ENCODE measurements around the gene BCL7B. TPM values are rescaled to one million over a fixed set of nuclear protein-coding genes. Genes with fewer than 3 reads are reported as not detected.
A peak's percentile ranks its signal among the peaks of the same experiment; 100 is the strongest.

BCL7B gene
- total and polyA plus RNA-seq, 2 of the 13 experiments (the other 11 are each of a cell fraction or from before 2014, with no cell fraction given): 24.3 to 38.2 TPM

DNA sequence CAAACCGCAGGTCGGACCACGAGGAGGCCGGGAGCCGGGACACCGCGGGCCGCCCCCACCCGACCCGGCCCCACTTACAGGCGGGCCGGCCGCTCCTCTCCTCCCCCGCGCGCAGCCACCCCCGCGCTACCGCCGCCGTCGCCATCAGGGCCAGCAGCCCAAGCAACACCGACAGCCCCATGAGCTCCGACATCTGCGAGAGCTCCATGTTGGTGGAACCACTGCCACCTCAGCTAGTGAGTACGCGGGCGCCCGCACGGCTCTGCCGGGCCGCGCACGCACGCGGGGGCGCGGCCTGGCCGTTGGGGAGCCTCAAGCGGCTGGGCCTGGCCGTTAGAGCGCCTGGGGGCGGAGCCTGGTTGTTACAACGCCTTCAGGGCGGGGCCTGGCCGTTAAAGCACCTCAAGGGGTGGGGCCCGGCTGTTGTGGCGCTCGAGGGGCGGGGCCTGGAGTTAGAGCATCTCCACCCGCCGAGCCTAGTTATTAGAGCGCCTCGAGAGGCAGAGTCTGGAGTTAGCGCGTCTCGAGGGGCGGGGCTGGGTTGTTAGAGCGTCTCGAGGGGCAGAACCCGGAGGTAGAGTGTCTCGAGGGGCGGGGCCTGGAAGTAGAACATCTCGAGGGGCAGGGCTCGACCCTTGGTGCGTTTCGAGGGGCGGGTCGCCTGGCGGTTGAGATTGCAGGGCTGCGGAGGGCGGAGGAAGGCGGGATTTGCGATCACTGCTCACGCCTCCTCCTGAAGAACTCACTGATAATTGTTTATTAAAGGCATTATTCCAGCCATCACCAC lies 21.0 kb upstream of the BCL7B start, which contains the start of gene TBL2 (continued):
- TF ChIP-seq SP2 (CRISPR knock-in tag; IDR thresholded peaks at IDR 0.05) (no peak), ATM (IDR thresholded peaks at IDR 0.05; ENCODE audit: borderline replicate concordance) (no peak), HNF4A (CRISPR knock-in tag; IDR thresholded peaks at IDR 0.05) (no peak), MATR3 (CRISPR knock-in tag; IDR thresholded peaks at IDR 0.05) (no peak), ZNF180 (CRISPR knock-in tag; IDR thresholded peaks at IDR 0.05; ENCODE audit: borderline replicate concordance, low read depth) (no peak), RNF2 (conservative IDR thresholded peaks at IDR 0.05; ENCODE audit: low read depth) (no peak), ZNF138 (CRISPR knock-in tag; IDR thresholded peaks at IDR 0.05; ENCODE audit: low read depth) (no peak), ZNF335 (CRISPR knock-in tag; IDR thresholded peaks at IDR 0.05) (0 out of 2 replicates have a peak, but pooled peaks have one; percentile 23), NFATC3 (CRISPR knock-in tag; IDR thresholded peaks at IDR 0.05) (no peak), ZNF761 (CRISPR knock-in tag; conservative IDR thresholded peaks at IDR 0.05) (no peak), ZEB1 (IDR thresholded peaks at IDR 0.05; ENCODE audit: insufficient replicate concordance, low read depth) (no peak)
- TF ChIP-seq, protein P1, sequence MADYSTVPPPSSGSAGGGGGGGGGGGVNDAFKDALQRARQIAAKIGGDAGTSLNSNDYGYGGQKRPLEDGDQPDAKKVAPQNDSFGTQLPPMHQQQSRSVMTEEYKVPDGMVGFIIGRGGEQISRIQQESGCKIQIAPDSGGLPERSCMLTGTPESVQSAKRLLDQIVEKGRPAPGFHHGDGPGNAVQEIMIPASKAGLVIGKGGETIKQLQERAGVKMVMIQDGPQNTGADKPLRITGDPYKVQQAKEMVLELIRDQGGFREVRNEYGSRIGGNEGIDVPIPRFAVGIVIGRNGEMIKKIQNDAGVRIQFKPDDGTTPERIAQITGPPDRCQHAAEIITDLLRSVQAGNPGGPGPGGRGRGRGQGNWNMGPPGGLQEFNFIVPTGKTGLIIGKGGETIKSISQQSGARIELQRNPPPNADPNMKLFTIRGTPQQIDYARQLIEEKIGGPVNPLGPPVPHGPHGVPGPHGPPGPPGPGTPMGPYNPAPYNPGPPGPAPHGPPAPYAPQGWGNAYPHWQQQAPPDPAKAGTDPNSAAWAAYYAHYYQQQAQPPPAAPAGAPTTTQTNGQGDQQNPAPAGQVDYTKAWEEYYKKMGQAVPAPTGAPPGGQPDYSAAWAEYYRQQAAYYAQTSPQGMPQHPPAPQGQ (CRISPR knock-in tag; IDR thresholded peaks at IDR 0.05; ENCODE audit: borderline replicate concordance): no peak
- TF ChIP-seq, protein P2, sequence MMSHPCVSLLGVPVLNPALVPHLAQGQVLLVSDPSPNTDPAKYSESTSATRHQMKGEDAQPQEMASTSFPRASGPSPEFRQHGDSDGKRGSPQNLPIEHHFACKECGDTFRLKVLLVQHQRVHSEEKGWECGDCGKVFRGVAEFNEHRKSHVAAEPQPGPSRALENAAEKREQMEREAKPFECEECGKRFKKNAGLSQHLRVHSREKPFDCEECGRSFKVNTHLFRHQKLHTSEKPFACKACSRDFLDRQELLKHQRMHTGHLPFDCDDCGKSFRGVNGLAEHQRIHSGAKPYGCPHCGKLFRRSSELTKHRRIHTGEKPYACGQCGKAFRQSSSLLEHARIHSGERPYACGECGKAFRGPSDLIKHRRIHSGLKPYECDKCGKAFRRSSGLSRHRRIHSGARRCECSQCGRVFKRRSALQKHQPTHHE (CRISPR knock-in tag; IDR thresholded peaks at IDR 0.05; ENCODE audit: borderline replicate concordance): no peak
- TF ChIP-seq, protein P3, sequence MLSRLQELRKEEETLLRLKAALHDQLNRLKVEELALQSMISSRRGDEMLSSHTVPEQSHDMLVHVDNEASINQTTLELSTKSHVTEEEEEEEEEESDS (CRISPR knock-in tag; IDR thresholded peaks at IDR 0.05; ENCODE audit: borderline replicate concordance): no peak
- TF ChIP-seq, protein P4, sequence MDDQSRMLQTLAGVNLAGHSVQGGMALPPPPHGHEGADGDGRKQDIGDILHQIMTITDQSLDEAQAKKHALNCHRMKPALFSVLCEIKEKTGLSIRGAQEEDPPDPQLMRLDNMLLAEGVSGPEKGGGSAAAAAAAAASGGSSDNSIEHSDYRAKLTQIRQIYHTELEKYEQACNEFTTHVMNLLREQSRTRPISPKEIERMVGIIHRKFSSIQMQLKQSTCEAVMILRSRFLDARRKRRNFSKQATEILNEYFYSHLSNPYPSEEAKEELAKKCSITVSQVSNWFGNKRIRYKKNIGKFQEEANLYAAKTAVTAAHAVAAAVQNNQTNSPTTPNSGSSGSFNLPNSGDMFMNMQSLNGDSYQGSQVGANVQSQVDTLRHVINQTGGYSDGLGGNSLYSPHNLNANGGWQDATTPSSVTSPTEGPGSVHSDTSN (CRISPR knock-in tag; IDR thresholded peaks at IDR 0.05; ENCODE audit: borderline replicate concordance): no peak
- TF ChIP-seq, protein P5, sequence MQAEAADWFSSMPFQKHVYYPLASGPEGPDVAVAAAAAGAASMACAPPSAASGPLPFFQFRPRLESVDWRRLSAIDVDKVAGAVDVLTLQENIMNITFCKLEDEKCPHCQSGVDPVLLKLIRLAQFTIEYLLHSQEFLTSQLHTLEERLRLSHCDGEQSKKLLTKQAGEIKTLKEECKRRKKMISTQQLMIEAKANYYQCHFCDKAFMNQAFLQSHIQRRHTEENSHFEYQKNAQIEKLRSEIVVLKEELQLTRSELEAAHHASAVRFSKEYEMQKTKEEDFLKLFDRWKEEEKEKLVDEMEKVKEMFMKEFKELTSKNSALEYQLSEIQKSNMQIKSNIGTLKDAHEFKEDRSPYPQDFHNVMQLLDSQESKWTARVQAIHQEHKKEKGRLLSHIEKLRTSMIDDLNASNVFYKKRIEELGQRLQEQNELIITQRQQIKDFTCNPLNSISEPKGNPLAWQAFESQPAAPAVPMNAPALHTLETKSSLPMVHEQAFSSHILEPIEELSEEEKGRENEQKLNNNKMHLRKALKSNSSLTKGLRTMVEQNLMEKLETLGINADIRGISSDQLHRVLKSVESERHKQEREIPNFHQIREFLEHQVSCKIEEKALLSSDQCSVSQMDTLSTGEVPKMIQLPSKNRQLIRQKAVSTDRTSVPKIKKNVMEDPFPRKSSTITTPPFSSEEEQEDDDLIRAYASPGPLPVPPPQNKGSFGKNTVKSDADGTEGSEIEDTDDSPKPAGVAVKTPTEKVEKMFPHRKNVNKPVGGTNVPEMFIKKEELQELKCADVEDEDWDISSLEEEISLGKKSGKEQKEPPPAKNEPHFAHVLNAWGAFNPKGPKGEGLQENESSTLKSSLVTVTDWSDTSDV (CRISPR knock-in tag; IDR thresholded peaks at IDR 0.05): no peak
- TF ChIP-seq, protein P6, sequence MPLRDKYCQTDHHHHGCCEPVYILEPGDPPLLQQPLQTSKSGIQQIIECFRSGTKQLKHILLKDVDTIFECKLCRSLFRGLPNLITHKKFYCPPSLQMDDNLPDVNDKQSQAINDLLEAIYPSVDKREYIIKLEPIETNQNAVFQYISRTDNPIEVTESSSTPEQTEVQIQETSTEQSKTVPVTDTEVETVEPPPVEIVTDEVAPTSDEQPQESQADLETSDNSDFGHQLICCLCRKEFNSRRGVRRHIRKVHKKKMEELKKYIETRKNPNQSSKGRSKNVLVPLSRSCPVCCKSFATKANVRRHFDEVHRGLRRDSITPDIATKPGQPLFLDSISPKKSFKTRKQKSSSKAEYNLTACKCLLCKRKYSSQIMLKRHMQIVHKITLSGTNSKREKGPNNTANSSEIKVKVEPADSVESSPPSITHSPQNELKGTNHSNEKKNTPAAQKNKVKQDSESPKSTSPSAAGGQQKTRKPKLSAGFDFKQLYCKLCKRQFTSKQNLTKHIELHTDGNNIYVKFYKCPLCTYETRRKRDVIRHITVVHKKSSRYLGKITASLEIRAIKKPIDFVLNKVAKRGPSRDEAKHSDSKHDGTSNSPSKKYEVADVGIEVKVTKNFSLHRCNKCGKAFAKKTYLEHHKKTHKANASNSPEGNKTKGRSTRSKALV (CRISPR knock-in tag; IDR thresholded peaks at IDR 0.05): no peak
- TF ChIP-seq, protein P7, sequence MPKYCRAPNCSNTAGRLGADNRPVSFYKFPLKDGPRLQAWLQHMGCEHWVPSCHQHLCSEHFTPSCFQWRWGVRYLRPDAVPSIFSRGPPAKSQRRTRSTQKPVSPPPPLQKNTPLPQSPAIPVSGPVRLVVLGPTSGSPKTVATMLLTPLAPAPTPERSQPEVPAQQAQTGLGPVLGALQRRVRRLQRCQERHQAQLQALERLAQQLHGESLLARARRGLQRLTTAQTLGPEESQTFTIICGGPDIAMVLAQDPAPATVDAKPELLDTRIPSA (CRISPR knock-in tag; IDR thresholded peaks at IDR 0.05; ENCODE audit: borderline replicate concordance): no peak
